C4-2B (cell line): ENCODE results near the gene MLXIPL.

Source experiments
- CTCF ChIP-seq: fragments of 450-650 bp; conservative IDR thresholded peaks from 2 replicates; pipeline ENCODE4 v1.5.1; 2017; ENCODE audit warnings: mild to moderate bottlenecking
- ZFX ChIP-seq: fragments of 450-650 bp; IDR thresholded peaks from 2 replicates; pipeline ENCODE4 v1.6.1; 2017

- TF ChIP-seq CTCF (no peak), ZFX (no peak)
These were observed 18.6 kb downstream of the MLXIPL start for GRCh38 chr7:73605601-73606220.
